Measurements from ENCODE around the gene GAL3ST2. TPM values are rescaled to one million over a fixed set of nuclear protein-coding genes. Genes with fewer than 3 reads are reported as not detected.
"Not testable (repeated sequence)": the region's sequence is repeated elsewhere in the genome, so short reads cannot be mapped to it uniquely, and the experiment has no call there.

Gene GAL3ST2
- total RNA-seq = not detected in 2 replicates

- DNase-seq (ENCODE audit: low read depth, low spot score) = no peak
Observed at GRCh38 chr2:241776336-241777169, at the start of gene GAL3ST2. TSS of gene GAL3ST2 (plus strand) at chr2:241776822. CDS start at chr2:241776956, 134 bp downstream.

- no peak for DNase-seq (ENCODE audit: low read depth, low spot score)
Observed at GRCh38 chr2:241728000-241728399, 48.6 kb upstream of the GAL3ST2 start.

- no peak for DNase-seq (ENCODE audit: low read depth, low spot score)
Observed at GRCh38 chr2:241728627-241729026, 48.0 kb upstream of the GAL3ST2 start.

GRCh38 chr2:241729868-241730267, 46.8 kb upstream of the GAL3ST2 start:
- no peak for DNase-seq (ENCODE audit: low read depth, low spot score)

- no peak for DNase-seq (ENCODE audit: low read depth, low spot score)
Observed at GRCh38 chr2:241730671-241731293, 45.8 kb upstream of the GAL3ST2 start.

GRCh38 chr2:241732513-241733186, 44.0 kb upstream of the GAL3ST2 start:
- not testable (repeated sequence) for DNase-seq (ENCODE audit: low read depth, low spot score)

GRCh38 chr2:241733391-241734207, 43.0 kb upstream of the GAL3ST2 start:
- no peak for DNase-seq (ENCODE audit: low read depth, low spot score)

GRCh38 chr2:241734208-241734466, 42.5 kb upstream of the GAL3ST2 start:
- DNase-seq (ENCODE audit: low read depth, low spot score) = no peak

- no peak for DNase-seq (ENCODE audit: low read depth, low spot score)
Observed at GRCh38 chr2:241734467-241735208, 42.0 kb upstream of the GAL3ST2 start, which contains the start of gene D2HGDH. TSS of gene D2HGDH (plus strand) at chr2:241734630. CDS start at chr2:241735225, 595 bp downstream.

- DNase-seq (ENCODE audit: low read depth, low spot score) = no peak
Observed at GRCh38 chr2:241736111-241736510, 40.5 kb upstream of the GAL3ST2 start.

GRCh38 chr2:241738040-241738686, 38.5 kb upstream of the GAL3ST2 start:
- DNase-seq (ENCODE audit: low read depth, low spot score) = no peak

GRCh38 chr2:241739177-241739576, 37.4 kb upstream of the GAL3ST2 start:
- no peak for DNase-seq (ENCODE audit: low read depth, low spot score)

GRCh38 chr2:241739651-241740050, 37.0 kb upstream of the GAL3ST2 start:
- no peak for DNase-seq (ENCODE audit: low read depth, low spot score)

GRCh38 chr2:241741016-241741415, 35.6 kb upstream of the GAL3ST2 start:
- no peak for DNase-seq (ENCODE audit: low read depth, low spot score)

GRCh38 chr2:241742320-241742939, 34.2 kb upstream of the GAL3ST2 start:
- no peak for DNase-seq (ENCODE audit: low read depth, low spot score)

- DNase-seq (ENCODE audit: low read depth, low spot score) = not testable (repeated sequence)
Observed at GRCh38 chr2:241743008-241743407, 33.6 kb upstream of the GAL3ST2 start.

GRCh38 chr2:241743620-241744019, 33.0 kb upstream of the GAL3ST2 start:
- no peak for DNase-seq (ENCODE audit: low read depth, low spot score)

GRCh38 chr2:241744028-241744754, 32.4 kb upstream of the GAL3ST2 start:
- no peak for DNase-seq (ENCODE audit: low read depth, low spot score)

GRCh38 chr2:241745276-241745675, 31.3 kb upstream of the GAL3ST2 start:
- no peak for DNase-seq (ENCODE audit: low read depth, low spot score)
